Mesenchymal stem cell (in vitro differentiated cells and primary cell): Measurements from ENCODE around the gene SLC9A4.

Experiments used
- DNase-seq: peaks from one replicate; pipeline ENCODE4 v3.0.0-alpha.2; 2013
- H2AFZ ChIP-seq: one replicate; pipeline ENCODE4 v1.6.1; 2013; ENCODE audit warnings: low read depth, mild to moderate bottlenecking, control low read depth, inconsistent platforms, low read length, moderate library complexity
- H2AK5ac ChIP-seq: 2 replicates; pipeline ENCODE4 v1.6.1; 2013; ENCODE audit warnings: low read length, moderate library complexity, mild to moderate bottlenecking, inconsistent platforms; ENCODE audit not compliant: severe bottlenecking
- H2BK120ac ChIP-seq: one replicate; pipeline ENCODE4 v1.6.1; 2013; ENCODE audit warnings: low read depth, mild to moderate bottlenecking, inconsistent platforms, low read length, moderate library complexity
- H2BK12ac ChIP-seq, 2 experiments: one replicate each; pipeline ENCODE4 v1.6.1; 2013; ENCODE audit warnings: inconsistent platforms in 2 of 2, low read length in 2 of 2, mild to moderate bottlenecking in 2 of 2, moderate library complexity in 2 of 2, control low read depth in 1 of 2
- H2BK15ac ChIP-seq: one replicate; pipeline ENCODE4 v1.6.1; 2013; ENCODE audit warnings: mild to moderate bottlenecking, low read depth, inconsistent platforms; ENCODE audit not compliant: poor library complexity, severe bottlenecking
- H2BK5ac ChIP-seq: 2 replicates; pipeline ENCODE4 v1.6.1; 2013; ENCODE audit warnings: low read depth, mild to moderate bottlenecking, low read length, control low read depth, inconsistent platforms; ENCODE audit not compliant: poor library complexity, severe bottlenecking
- H3K14ac ChIP-seq, 2 experiments: one replicate each; pipeline ENCODE4 v1.6.1; 2013; ENCODE audit warnings: inconsistent platforms in 2 of 2, low read length in 2 of 2, control low read depth in 1 of 2, mild to moderate bottlenecking in 1 of 2, moderate library complexity in 1 of 2
- H3K18ac ChIP-seq, 2 experiments: one replicate each; pipeline ENCODE4 v1.6.1; 2013; ENCODE audit warnings: inconsistent platforms in 2 of 2, low read length in 2 of 2, control low read depth in 1 of 2, low read depth in 1 of 2, mild to moderate bottlenecking in 1 of 2
- H3K23ac ChIP-seq, 2 experiments: one replicate each; pipeline ENCODE4 v1.6.1; 2013; ENCODE audit warnings: inconsistent platforms in 2 of 2, low read length in 2 of 2, mild to moderate bottlenecking in 2 of 2, moderate library complexity in 2 of 2, control low read depth in 1 of 2
- H3K27ac ChIP-seq: 2 replicates; pipeline ENCODE4 v1.5.1; 2013; ENCODE audit warnings: mild to moderate bottlenecking, moderate library complexity, low read length, control low read depth, inconsistent platforms; ENCODE audit not compliant: poor library complexity, severe bottlenecking
- H3K27me3 ChIP-seq, 2 experiments: 2 replicates each; pipeline versions ENCODE4 v1.6.1 to v1.7.0; 2013; ENCODE audit warnings: low read length in 2 of 2, mild to moderate bottlenecking in 2 of 2, moderate library complexity in 2 of 2, control low read depth in 1 of 2, inconsistent platforms in 1 of 2; ENCODE audit not compliant: control insufficient read depth in 1 of 2, insufficient read depth in 1 of 2
- H3K36me3 ChIP-seq, 2 experiments: 2 replicates each; pipeline versions ENCODE4 v1.6.1 to v1.7.0; 2013; ENCODE audit warnings: low read length in 2 of 2, control low read depth in 1 of 2, inconsistent platforms in 1 of 2, low read depth in 1 of 2, mild to moderate bottlenecking in 1 of 2; ENCODE audit not compliant: insufficient read depth in 2 of 2, control insufficient read depth in 1 of 2
- H3K4ac ChIP-seq, 2 experiments: one replicate each; pipeline ENCODE4 v1.6.1; 2013; ENCODE audit warnings: inconsistent platforms in 2 of 2, low read length in 2 of 2, mild to moderate bottlenecking in 2 of 2, moderate library complexity in 2 of 2, control low read depth in 1 of 2, low read depth in 1 of 2
- H3K4me1 ChIP-seq: 2 replicates; pipeline ENCODE4 v1.6.1; 2013; ENCODE audit warnings: low read depth, low read length, control low read depth; ENCODE audit not compliant: control insufficient read depth, insufficient read depth
- H3K4me2 ChIP-seq: 2 replicates; pipeline ENCODE4 v1.6.1; 2013; ENCODE audit warnings: low read length, mild to moderate bottlenecking, inconsistent platforms; ENCODE audit not compliant: poor library complexity, severe bottlenecking
- H3K4me3 ChIP-seq, 2 experiments: 2 replicates each; pipeline versions ENCODE4 v1.5.1 to v1.7.0; 2013; ENCODE audit warnings: low read length in 2 of 2, mild to moderate bottlenecking in 2 of 2, control low read depth in 1 of 2, low read depth in 1 of 2; ENCODE audit not compliant: insufficient read depth in 1 of 2
- H3K79me1 ChIP-seq: replicated peaks from 2 replicates; pipeline ENCODE4 v1.6.1; 2013; ENCODE audit warnings: mild to moderate bottlenecking, control low read depth, low read length, inconsistent platforms; ENCODE audit not compliant: poor library complexity, severe bottlenecking
- H3K9ac ChIP-seq: 2 replicates; pipeline ENCODE4 v1.7.0; 2013; ENCODE audit warnings: mild to moderate bottlenecking, low read length, moderate library complexity
- H3K9me3 ChIP-seq: 2 replicates; pipeline ENCODE4 v1.7.0; 2013; ENCODE audit warnings: mild to moderate bottlenecking, low read length; ENCODE audit not compliant: control insufficient read depth
- H4K8ac ChIP-seq: one replicate; pipeline ENCODE4 v1.6.1; 2013; ENCODE audit warnings: inconsistent platforms, mild to moderate bottlenecking, low read length, moderate library complexity
- H4K91ac ChIP-seq: one replicate; pipeline ENCODE4 v1.6.1; 2013; ENCODE audit warnings: mild to moderate bottlenecking, low read length, inconsistent platforms
- WGBS: methylation state at CpG from one replicate; pipeline ENCODE4 v1.1.7; 2013; ENCODE audit warnings: mixed read lengths; 5-methylcytosine and 5-hydroxymethylcytosine counted together

The SLC9A4 gene

GRCh38 chr2:102549027-102549426 lies 76.0 kb downstream of the SLC9A4 start:
- H3K36me3 ChIP-seq: no peaks in the 10 kb centered on the region
- H4K91ac ChIP-seq: no peak overlapping the region
- no peak overlapping the region for H2AK5ac ChIP-seq
- no peak overlapping the region for H3K27ac ChIP-seq
- H3K18ac ChIP-seq: no peak overlapping the region
- H2BK5ac ChIP-seq: no peak overlapping the region
- no peak overlapping the region for H3K4ac ChIP-seq
- no peak overlapping the region for H3K4me3 ChIP-seq
- no peak for DNase-seq
- H3K14ac ChIP-seq: no peak overlapping the region
- no peak overlapping the region for H2BK15ac ChIP-seq
- no peaks in the 10 kb centered on the region for H3K4me1 ChIP-seq
- H2BK12ac ChIP-seq: no peak overlapping the region
- peaks cover 0 to 3% of the 10 kb centered on the region in 2 experiments for H3K27me3 ChIP-seq
- H2BK120ac ChIP-seq: no peak overlapping the region
- H2AFZ ChIP-seq: no peak overlapping the region
- H3K9ac ChIP-seq: no peak overlapping the region
- H3K4me2 ChIP-seq: no peak overlapping the region
- H3K9me3 ChIP-seq: peaks cover 31% of the 10 kb centered on the region
- no peak overlapping the region for H3K23ac ChIP-seq
- H4K8ac ChIP-seq: no peak overlapping the region
- H3K79me1 ChIP-seq: no peaks in the 10 kb centered on the region
- no CpG with 5 or more reads among the region's 1 CpG for WGBS

- DNase-seq: no peak
- H3K4me2 ChIP-seq: no peak overlapping the region
- H3K9ac ChIP-seq: no peak overlapping the region
- no peak overlapping the region for H4K91ac ChIP-seq
- H3K4ac ChIP-seq: no peak overlapping the region
- no peak overlapping the region for H3K14ac ChIP-seq
- no peaks in the 10 kb centered on the region for H3K79me1 ChIP-seq
- H3K23ac ChIP-seq: no peak overlapping the region
- H3K4me3 ChIP-seq: no peak overlapping the region
- WGBS: 97% methylated on average over 2 of the region's 2 CpGs
- H3K27me3 ChIP-seq: peaks cover 0 to 3% of the 10 kb centered on the region in 2 experiments
- H2BK15ac ChIP-seq: no peak overlapping the region
- H3K4me1 ChIP-seq: no peaks in the 10 kb centered on the region
- no peak overlapping the region for H2AK5ac ChIP-seq
- no peak overlapping the region for H2AFZ ChIP-seq
- H2BK5ac ChIP-seq: no peak overlapping the region
- H3K27ac ChIP-seq: no peak overlapping the region
- H3K9me3 ChIP-seq: peaks cover 31% of the 10 kb centered on the region
- no peaks in the 10 kb centered on the region for H3K36me3 ChIP-seq
- no peak overlapping the region for H2BK12ac ChIP-seq
- H4K8ac ChIP-seq: no peak overlapping the region
- no peak overlapping the region for H2BK120ac ChIP-seq
- no peak overlapping the region for H3K18ac ChIP-seq
Observed at GRCh38 chr2:102550151-102550550, 77.1 kb downstream of the SLC9A4 start.

- H3K27me3 ChIP-seq: peaks cover 0 to 3% of the 10 kb centered on the region in 2 experiments
- H3K4me1 ChIP-seq: no peaks in the 10 kb centered on the region
- H3K14ac ChIP-seq: no peak overlapping the region
- no peak overlapping the region for H3K4ac ChIP-seq
- H2BK15ac ChIP-seq: no peak overlapping the region
- no peak overlapping the region for H3K23ac ChIP-seq
- H2BK120ac ChIP-seq: no peak overlapping the region
- no peak overlapping the region for H2BK12ac ChIP-seq
- no peaks in the 10 kb centered on the region for H3K36me3 ChIP-seq
- H2BK5ac ChIP-seq: no peak overlapping the region
- no peak overlapping the region for H3K27ac ChIP-seq
- H3K4me2 ChIP-seq: no peak overlapping the region
- WGBS: 100% methylated on average over 1 of the region's 2 CpGs
- no peak for DNase-seq
- H3K9ac ChIP-seq: no peak overlapping the region
- peaks cover 31% of the 10 kb centered on the region for H3K9me3 ChIP-seq
- H3K79me1 ChIP-seq: no peaks in the 10 kb centered on the region
- no peak overlapping the region for H3K18ac ChIP-seq
- no peak overlapping the region for H3K4me3 ChIP-seq
- no peak overlapping the region for H4K8ac ChIP-seq
- no peak overlapping the region for H2AFZ ChIP-seq
- no peak overlapping the region for H2AK5ac ChIP-seq
- no peak overlapping the region for H4K91ac ChIP-seq
Observed at GRCh38 chr2:102551329-102552096, 78.5 kb downstream of the SLC9A4 start.

DNA sequence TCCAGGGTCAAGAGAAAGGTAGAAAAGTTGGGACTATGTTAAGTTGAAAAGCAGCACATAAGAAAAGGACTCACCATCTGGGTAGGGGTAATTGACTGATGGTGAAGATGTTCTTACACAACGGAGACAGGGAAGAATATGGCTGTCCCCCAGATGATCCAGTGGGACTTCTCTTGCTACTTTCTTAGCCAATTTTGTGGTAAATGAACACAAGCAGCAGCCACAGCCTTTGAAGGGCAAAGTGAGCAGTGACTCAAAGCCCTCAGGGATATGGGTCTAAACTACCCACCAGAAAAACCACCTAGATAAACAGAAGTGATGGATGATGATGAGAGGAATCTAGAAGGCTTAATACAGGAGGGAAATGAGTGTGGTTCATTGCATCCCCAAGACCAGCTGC lies 80.6 kb downstream of the SLC9A4 start:
- Histone ChIP-seq H3K9me3 (peaks cover 26% of the 10 kb centered on the region), H3K36me3 (no peaks in the 10 kb centered on the region), H2BK5ac (no peak overlapping the region), H3K27me3 (peaks cover 0 to 3% of the 10 kb centered on the region in 2 experiments), H2AK5ac (no peak overlapping the region), H2BK120ac (no peak overlapping the region), H3K23ac (no peak overlapping the region), H2BK12ac (no peak overlapping the region), H3K18ac (no peak overlapping the region), H2BK15ac (no peak overlapping the region), H3K14ac (no peak overlapping the region), H2AFZ (no peak overlapping the region), H3K79me1 (no peaks in the 10 kb centered on the region), H3K4me1 (no peaks in the 10 kb centered on the region), H3K4ac (no peak overlapping the region), H4K91ac (no peak overlapping the region), H4K8ac (no peak overlapping the region), H3K4me2 (no peak overlapping the region), H3K4me3 (no peak overlapping the region), H3K9ac (no peak overlapping the region), H3K27ac (no peak overlapping the region)
- no peak for DNase-seq
- 55% methylated on average over 1 of the region's 1 CpG for WGBS
